RPMI7951 (cell line): ENCODE results near the gene STXBP6. TPM values are rescaled to one million over a fixed set of nuclear protein-coding genes. Genes with fewer than 3 reads are reported as not detected.

Experiments
- DNase-seq: peaks from one replicate; pipeline ENCODE4 v3.0.0-alpha.2; 2012; ENCODE audit warnings: low read depth
- total RNA-seq: library from RNA; depleted of rRNA; stranded (reverse); fragments of >200 nt; shearing (Covaris generic); gene quantifications from 2 replicates; pipeline ENCODE4 v1.2.3, GENCODE V29; 2014

STXBP6 gene
- total RNA-seq, 1 experiment from 2014 or later = 18.7 TPM

DNA sequence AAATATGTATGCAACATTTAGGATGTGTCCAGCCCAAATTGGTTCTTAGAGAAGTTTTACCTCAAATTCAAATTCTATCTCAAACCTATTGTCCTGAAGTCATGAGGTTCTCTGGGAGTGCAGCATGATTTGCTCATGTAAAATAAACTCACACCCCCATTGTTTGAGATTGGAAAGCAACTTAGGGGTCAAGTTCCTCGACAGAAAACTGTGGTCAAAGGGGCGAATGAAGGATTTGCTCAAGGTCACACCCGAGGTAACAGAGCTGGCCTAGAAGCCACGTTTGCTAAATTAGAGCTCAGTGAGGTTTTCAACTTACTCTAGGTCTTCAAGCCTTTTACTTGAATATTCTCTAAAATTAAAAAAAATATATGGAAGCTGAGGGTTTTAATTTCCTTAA is 218.3 kb downstream of the STXBP6 start:
- no peak for DNase-seq

DNA sequence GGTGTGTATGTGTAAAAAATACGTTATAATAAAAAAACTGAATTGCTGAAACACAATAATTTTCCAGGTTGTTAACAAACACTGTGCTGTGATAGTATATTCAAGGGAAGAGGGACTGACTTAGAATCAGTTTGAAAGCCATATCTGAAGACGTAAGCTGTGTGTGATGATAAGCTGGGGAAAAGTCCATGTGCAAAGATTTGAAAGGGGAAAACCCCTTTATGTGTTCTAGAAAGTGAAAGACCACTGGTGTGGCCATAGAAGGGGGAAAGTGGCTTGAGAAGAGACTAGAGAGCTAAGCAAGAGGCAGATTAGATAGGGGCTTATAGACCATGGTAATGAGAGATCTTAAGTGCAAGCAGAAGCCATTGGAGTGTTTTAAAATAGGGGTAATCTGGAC is 220.1 kb downstream of the STXBP6 start:
- no peak for DNase-seq

DNA sequence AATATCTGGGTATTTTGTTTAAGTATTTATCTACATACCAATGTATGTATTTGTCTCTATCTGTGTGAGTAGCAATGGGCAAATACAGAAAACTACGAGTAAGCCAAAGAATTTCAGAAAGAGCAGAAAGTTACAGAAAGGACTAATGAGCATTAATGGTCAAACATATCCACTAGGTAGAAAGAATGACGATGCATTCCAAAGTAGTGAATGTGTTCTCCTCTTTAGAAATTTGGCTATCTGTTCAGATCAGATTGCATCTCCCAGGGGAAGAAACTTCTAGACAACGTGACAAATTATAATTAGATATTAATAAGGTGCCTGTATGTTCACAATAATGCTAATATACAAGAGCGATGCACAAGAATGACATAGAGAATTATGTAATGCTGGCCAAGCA is 221.5 kb downstream of the STXBP6 start:
- no peak for DNase-seq

DNA sequence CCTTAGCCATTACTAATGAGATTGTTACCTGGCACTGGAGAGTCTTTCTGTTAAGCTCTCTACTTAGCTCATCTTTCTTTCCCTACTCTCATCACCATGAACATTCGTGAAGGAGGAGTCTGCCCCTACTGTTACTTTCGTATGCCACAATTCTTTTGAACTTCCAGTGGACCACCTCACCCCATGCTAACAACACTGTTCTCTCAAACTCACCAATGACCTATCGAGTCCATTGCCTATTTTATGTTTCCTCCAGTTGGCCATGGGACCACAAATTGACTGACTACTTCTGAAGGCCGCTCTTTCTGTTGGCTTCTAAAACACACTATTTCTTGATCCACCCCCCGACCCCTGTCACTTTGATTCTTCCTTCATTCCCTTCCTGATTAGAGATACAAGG is 223.6 kb downstream of the STXBP6 start:
- no peak for DNase-seq

DNA sequence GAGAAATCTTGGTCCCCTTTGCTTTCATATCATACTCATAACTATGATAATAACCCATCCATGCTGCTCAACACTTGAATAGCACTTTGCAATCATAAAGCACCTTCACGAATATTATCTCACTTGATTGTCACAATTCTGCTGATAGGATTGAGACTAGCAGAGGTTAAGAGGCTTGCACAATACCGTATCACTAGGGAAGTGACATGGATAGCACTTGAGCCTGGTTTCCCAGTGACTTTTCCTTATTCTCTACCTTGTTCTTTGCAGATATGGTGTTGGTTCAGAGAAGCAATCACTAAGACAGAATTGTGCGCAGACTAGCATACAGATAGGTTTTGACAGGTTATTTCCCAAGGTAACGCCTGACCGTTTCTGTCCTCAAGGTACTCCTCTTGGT is 229.3 kb downstream of the STXBP6 start:
- no peak for DNase-seq

DNA sequence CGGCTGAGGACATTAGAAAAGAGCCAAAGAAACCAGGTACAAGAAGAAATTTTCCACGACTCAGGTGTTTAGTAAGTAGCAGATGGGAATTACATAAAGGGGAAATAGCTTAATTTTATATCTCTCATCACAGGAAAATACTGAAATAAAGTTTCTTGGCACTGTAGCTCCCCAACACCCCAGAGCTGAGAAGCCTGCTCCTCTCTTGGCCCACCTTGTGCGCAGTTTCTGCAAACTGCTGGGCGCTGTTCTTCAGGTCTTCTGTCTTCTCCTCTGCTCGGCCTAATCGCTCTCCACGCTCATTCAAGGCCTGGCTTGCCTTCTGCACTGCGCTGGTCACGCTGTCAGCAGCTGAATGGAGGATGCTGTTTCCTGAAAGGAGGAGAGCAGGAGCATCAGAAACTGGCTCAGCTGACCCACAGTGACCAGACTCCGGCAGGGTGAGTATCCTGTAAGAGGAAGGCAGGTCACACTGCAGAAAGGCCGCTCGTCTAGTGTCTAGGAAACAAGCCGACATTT is 231.1 kb downstream of the STXBP6 start:
- no peak for DNase-seq

DNA sequence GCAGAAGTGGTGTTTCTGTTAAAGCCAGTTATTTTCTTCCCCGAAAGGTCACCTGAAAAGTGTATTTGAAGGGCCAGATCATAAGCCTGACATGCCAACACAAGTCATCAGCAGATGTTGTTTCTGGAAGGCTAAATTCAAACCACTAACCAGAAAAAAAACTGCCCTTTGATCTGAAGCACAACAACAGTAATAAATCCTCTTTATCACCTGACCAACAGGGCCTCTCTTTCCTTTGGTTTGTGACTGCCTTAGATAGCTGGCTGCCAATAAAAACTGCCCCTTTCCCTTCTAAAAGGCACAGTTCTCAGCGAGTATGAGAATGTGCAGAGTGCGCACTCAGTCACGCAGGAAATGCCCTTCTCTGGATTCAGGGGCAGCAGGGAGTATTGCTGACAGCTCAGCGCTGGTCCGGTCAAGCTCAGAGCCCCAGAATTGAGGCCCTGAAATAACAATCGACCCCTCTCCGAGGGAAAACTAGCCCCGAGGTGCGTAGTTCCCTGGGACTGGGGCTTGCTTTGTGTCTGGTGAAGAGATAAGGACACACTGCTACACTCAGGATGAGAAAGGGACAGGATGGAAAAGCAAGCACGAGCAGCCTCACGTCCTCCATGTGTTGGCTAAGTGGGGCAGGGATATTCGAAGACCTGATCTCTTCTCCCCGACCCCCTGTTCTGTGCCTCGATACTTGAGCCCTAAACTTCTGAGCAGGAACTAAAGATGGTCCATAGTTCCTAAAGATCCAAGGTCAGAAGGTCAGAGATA is 231.7 kb downstream of the STXBP6 start:
- no peak for DNase-seq

DNA sequence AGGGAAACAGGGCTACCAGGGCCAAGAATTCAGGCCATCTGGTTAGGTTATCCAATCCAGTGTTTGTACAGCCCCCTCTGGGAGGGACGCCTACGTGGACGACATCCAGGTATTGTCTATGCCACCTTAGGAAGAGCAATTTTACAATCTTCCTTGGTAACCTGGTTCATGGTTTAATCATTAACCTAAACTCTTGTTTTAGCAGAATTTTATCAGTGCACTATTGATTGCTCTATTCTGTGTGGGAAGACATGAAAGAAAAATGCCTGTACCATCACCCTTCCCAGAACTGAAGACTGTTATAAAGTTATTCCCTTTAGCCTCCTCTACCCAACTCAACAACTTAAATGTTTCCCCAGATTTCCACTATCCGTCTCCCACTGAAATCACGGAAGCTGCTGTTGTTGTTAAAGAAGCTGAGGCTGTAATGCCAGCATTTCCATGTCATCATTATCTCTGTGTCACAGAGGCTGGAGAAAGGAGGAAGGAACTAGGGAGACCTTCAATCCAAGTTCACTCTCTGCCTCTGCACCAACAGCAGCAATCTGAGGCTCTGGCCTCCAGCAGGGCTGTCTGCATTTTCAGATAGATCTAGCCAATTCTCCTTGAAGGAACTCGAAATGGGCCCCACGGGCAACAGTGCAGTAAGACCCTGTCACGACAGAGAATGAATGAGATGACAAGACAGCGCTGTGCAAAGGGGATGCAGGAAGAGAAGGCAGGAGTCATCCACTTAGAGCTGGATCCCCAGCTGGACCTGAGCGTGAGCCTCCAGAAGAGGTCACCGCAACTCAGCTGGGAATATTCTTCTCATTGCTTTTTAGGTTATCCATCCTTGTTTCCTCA is 232.5 kb downstream of the STXBP6 start:
- DNase-seq = peak; percentile 20

DNA sequence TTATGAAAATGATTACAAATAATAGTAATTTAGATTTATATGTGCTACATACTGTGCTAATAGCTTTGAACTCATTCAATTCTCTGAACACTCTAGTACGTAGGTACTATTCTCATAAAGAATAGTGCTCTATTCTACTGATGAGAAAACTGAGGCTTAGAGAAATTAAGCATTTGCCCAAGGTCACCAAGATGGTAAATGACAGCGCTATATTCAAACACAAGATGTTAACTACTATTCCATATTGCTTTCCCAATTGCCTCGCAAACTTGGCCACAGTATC is 233.1 kb downstream of the STXBP6 start:
- DNase-seq = no peak

DNA sequence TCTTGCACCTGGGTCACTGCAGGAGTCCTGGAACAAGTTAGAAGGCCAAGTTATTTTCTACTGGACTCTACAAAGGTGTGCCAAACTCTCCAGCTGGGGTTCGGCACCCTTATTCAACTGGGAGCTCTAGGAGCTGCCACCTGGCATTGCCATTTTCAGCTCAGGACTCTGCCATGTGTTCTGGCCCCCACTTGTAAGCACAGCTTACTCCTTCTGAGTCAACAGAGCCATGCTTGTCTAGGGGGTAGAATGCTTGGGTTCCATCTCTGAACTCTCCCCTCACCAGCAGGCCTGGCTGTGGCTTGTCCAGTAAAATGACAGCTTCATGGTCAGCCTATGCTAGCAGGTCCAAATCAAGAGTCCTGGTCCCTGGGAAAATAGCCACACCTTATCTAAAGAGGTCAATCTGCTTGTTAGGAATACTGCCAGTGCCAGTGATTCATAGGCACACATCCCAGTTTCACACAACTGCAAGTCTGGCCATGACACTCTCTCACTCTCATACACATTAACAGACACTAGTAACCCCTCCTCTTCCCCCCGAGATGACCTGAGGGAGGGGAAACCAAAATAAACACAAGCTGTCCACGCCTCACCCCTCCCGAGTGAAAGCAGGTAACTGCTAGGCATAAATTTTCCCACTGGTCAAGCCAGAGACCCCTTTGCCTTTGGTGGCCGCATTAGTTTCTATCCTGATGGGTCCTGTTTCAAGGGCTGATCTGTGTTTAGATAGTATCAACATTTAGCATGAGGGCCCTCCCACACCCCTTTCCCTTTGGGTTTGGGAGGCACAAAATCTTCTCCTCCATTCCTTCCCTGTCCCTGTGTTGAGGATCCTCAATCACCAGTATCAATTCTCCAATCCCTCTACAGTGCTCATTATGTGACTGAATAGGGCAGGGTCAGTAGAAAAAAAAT is 233.7 kb downstream of the STXBP6 start:
- DNase-seq = peak; percentile 6

DNA sequence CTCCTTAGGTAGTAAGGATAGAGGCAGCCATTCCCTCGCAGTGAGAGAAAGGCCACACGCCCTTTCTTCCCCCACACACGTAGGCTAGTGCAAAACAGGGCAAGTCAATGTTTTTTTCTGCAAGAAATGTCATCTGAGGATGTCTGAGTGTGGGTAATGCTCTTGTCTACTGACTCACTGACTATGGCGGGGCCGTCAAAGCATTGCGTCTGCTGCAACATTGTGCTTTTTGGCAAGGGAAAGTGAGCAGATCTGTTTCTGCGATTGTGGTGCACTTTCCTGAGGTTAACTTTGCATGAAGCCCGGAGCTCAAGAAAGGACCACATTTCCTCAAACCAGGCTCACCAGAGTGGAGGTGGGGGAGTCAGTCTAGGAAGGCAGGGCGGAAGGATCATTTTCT is 234.4 kb downstream of the STXBP6 start:
- no peak for DNase-seq

DNA sequence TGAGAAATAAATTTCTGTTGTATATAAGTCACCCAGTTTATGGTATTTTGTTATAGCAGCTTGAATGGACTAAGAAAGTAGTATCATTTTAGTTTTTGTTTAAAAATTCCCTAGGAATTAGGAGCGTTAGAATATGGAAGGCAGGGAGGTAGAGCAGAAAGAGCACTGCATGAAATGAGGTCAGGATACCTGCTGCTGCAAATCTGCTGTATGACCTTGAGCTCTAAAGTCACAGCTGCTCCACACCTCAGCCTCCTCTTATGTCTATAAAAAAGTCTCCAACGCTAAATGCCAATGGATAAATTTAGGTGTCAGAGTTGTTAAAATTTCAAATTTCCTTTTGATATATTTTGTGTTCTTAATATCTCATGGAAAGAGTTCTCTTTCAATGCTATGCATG is 235.0 kb downstream of the STXBP6 start:
- DNase-seq = no peak

DNA sequence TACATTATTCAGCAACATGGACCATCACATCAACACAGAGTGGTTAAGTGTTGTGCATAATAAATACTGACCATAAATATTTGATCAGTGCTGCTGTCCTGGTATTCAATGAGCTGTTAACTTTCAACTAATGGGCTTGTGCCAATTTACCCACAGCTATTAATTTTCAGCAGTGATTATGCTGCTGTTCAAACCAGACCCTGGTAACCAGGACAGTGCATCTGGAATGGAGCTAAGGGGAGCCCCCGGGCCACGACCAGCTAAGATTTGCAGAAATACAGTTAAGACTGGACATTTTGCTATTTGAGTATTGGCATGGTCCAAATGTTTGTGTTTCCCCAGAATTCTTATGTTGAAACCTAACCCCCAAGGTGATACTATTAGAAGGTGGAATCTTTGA is 235.6 kb downstream of the STXBP6 start:
- DNase-seq = no peak

DNA sequence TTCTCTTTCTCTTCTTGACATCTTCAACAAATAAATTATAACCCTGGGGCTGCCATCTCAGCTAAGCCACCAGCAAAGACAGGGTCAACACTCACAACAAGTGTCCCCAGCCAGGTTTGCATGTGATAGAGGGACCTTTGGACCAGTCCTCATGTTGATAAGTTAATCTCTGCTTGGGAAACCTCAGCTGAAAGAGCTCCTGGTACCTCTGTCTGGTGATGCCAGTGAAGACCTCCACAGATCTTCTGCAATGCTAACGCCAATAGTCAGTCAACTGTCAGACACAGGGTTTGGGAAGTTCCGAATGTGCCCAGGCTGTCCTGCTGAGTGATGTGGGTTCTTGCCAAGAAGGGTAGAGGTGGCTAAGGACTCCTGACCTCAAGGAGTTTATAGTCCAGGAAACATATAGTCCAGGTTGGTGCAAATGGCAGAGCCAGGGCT is 236.1 kb downstream of the STXBP6 start:
- no peak for DNase-seq

DNA sequence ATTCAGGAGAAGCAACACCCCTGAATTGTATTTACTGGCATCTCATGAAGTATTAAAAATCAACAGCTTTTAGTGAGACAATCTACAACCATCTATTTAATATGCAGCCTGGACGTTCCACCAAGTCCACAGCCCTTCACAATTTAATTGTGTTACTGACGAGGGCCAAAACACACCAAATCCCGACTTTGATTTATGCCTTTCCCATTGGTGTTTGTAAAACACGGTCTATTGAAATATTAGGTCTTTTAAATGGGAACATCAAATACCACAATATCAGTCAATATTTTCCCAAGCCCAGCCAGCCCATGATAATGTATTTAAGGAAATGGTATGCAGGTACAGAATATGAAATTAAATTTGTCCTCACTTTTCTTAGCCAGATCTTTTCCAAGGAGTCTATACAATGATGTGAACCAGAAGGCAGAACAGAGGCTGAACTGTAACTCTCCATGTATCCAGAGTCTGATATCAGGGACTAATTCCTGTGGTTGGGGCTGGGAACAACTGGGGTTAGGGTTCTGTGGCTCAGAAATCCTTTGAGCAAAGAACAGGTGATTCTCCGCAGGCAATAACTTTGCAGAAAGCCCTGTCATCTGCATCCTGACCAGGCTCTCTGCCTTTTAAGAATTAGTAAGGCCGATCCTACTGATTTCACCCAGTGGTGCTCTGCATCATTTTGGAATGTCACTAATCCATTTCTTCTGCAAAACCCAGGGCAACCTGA is 236.7 kb downstream of the STXBP6 start:
- DNase-seq = no peak

DNA sequence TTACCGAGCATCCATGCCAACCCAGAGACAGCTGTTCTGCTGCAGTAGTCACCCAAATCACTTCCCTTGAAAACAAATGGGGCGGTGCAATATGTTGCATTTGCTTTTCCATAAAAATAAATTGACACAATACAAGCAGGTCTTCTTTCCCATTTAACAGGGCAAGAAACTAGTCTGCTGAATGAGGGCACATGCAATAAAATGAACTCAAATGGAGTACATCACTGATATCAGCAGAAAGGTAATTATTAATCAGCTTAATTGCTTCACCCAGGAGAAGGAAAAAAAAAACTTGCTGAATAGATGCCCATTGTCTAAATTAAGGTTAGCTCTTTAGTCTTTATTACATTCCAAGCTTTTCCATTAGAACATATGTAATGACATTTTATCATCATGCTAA is 240.8 kb downstream of the STXBP6 start:
- DNase-seq = no peak

DNA sequence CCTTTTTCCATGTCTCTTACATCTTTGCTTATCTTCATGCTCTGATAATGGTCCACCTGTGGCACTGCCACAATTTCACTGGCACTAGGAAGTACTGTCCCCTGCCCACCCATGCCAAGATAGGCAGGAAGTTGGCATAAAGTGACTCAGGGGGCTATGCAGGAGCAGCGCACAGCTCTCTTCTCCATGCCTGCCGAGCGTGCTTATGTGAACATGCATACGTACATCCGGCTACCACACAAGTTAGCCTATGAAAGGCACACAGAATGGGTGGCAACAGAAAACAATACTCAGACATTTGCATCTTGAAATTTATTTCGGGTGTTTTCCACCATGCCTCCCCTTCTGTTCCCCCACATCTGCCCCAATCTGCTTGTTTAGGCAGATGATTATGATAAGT is 241.5 kb downstream of the STXBP6 start:
- DNase-seq = no peak

DNA sequence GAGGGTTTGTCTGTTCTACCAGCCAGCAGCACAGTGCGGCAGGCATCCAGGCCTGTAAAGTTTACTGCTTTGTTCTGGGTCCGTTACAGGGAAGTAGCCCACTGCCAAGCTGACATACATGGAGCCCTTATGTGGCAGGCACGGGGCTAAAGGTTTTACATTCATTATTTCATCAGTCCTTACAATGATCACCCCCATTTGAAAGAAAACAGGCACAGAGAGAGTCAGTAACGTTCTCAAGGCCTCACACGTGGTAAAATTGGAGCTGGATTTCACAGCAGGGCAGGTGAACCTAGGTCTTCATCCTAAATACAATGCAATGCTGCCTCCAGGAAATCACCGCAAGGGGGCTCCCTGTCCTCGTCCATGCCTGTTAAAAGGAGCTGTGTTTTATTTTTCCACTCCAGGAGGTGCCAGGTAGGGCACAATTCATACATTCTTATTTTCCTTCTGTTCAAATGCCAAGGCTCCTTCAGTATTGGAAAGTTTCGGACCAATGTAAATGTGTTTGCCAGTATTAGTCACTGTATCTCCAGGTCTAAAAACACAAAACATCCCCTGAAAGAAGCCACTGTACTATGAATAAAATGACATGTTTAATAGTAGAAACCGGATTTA is 243.8 kb downstream of the STXBP6 start:
- peak; percentile 31 for DNase-seq

DNA sequence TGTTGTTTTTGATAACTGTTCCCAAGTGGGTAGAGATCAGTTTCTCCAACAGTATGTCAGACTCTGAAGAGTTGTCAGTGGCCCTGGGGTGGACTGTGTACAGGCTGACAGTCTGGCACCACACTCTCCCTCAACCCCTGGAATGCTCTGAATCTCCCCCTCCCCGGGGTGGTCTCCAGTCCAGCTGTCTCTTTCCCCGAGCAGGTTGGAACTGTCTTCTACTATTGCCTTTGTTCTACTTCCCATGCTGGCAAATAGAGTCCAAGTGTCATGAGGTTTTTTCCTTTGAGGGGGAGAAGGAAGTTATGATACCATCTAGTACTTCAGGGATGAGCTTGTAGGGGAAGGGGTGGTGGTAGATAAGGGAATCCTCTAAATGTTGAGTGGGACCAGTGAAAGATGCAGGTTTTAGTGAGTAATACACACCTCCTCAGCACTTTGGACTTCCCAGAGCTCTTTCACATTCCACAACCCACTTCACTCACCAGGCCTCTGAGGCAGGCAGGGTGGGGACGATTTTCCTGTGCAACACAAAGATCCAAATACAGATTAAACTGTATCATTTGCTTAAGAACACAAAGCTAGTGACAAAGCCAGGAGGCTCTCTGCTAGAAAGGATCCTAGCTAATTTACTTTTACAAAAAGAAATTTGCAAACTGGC is 245.3 kb downstream of the STXBP6 start:
- DNase-seq = no peak

DNA sequence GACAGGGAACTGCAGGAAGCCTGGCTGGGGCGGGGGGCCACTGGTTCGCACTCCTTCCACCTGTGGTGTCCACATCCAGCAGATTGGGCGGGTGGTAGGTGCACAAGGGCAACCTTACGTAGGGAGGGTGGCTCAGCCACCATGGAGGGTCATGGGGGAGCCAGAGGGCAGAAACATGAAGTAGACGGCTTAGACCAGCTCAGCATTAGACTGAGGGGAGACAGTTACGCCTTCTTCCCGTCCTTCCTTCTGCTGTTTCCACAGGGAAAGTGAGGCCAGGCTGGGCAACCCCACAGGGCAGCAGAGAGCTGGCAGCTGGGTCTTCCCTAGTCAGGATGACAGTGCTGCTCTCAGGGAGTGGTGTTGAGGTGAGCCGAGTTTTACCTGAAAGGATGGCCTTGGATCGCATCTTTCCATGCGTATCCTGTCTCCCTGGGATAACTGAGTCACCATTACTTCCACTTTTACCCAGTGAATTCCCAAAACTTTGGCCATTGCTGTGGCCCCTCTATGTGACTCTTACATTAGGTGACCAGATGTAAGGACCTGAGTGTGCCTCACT is 245.9 kb downstream of the STXBP6 start:
- DNase-seq = no peak
